ENCODE data around the gene DYNLT2. TPM values are rescaled to one million over a fixed set of nuclear protein-coding genes. Genes with fewer than 3 reads are reported as not detected.

The DYNLT2 gene
- total and polyA plus RNA-seq, 2 of the 13 experiments (the other 11 are each of a cell fraction or from before 2014, with no cell fraction given), result 2.1 to 4.3 TPM

DNA sequence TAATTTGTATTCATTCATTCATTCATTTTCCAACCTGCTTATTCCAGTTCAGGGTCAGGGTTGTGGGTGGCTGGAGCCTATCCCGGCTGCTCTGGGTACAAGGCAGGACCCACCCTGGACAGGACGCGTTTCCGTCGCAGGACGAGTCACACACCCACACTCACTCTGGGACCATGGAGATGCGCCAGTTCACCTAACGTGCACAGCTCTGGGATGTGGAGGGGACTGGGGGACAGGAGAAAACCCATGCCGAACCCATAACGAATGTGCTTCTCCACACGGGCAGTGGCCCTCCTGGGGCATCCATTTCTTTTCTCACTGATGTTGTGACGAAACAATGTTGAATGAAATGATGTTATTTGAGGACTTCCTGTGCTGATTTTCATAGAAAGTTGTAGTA, 26.5 kb upstream of the DYNLT2 start:
- FAIRE-seq, result no peak
- Histone ChIP-seq H3K27me3 (ENCODE audit: control insufficient read depth in 1 of 2, insufficient read depth in 2 of 2, low read length in 2 of 2) (no peaks in the 10 kb centered on the region), H3K9ac (ENCODE audit: insufficient read depth, low read depth, low read length) (no peak overlapping the region), H3K4me3 (replicated peaks in 1 of 3; ENCODE audit: insufficient read depth in 1 of 3, low read depth in 2 of 3, low read length in 3 of 3) (no peak overlapping the region), H3K79me2 (ENCODE audit: insufficient read depth, low read length) (no peaks in the 10 kb centered on the region), H4K20me1 (ENCODE audit: insufficient read depth, low read length) (no peaks in the 10 kb centered on the region), H2AFZ (ENCODE audit: low read length) (no peak overlapping the region), H3K36me3 (replicated peaks in 1 of 2; ENCODE audit: control insufficient read depth in 1 of 2, insufficient read depth in 2 of 2, low read length in 2 of 2) (no peaks in the 10 kb centered on the region), H3K9me3 (ENCODE audit: low read length) (no peaks in the 10 kb centered on the region), H3K27ac (ENCODE audit: extremely low read length, insufficient read depth, low read length) (no peak overlapping the region), H3K4me1 (ENCODE audit: insufficient read depth, low read length) (peaks cover 20% of the 10 kb centered on the region), H3K4me2 (ENCODE audit: low read depth, low read length) (no peak overlapping the region)
- ATAC-seq, result no peak
- TF ChIP-seq NFE2L2 (IDR thresholded peaks at IDR 0.05; ENCODE audit: low read length) (no peak), RXRB (CRISPR knock-in tag; IDR thresholded peaks at IDR 0.05; ENCODE audit: borderline replicate concordance) (no peak), POLR2G (IDR thresholded peaks at IDR 0.05; ENCODE audit: low read depth, low read length) (no peak), ZFP37 (CRISPR knock-in tag; IDR thresholded peaks at IDR 0.05; ENCODE audit: borderline replicate concordance) (no peak), IKZF4 (CRISPR knock-in tag; IDR thresholded peaks at IDR 0.05; ENCODE audit: borderline replicate concordance, low read depth, not compliant biosample characterization) (no peak), ZNF737 (CRISPR knock-in tag; IDR thresholded peaks at IDR 0.05; ENCODE audit: borderline replicate concordance) (no peak), HOXA7 (CRISPR knock-in tag; IDR thresholded peaks at IDR 0.05) (no peak), ZNF782 (CRISPR knock-in tag; IDR thresholded peaks at IDR 0.05; ENCODE audit: borderline replicate concordance) (no peak), ZNF761 (CRISPR knock-in tag; conservative IDR thresholded peaks at IDR 0.05) (no peak), ZFP90 (CRISPR knock-in tag; IDR thresholded peaks at IDR 0.05; ENCODE audit: borderline replicate concordance) (no peak), ELF4 (CRISPR knock-in tag; IDR thresholded peaks at IDR 0.05; ENCODE audit: borderline replicate concordance) (no peak)
- TF ChIP-seq, protein P1, sequence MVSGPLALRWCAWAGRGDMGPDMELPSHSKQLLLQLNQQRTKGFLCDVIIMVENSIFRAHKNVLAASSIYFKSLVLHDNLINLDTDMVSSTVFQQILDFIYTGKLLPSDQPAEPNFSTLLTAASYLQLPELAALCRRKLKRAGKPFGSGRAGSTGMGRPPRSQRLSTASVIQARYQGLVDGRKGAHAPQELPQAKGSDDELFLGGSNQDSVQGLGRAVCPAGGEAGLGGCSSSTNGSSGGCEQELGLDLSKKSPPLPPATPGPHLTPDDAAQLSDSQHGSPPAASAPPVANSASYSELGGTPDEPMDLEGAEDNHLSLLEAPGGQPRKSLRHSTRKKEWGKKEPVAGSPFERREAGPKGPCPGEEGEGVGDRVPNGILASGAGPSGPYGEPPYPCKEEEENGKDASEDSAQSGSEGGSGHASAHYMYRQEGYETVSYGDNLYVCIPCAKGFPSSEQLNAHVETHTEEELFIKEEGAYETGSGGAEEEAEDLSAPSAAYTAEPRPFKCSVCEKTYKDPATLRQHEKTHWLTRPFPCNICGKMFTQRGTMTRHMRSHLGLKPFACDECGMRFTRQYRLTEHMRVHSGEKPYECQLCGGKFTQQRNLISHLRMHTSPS (CRISPR knock-in tag; IDR thresholded peaks at IDR 0.05; ENCODE audit: low read depth), result no peak
- TF ChIP-seq, protein P2, sequence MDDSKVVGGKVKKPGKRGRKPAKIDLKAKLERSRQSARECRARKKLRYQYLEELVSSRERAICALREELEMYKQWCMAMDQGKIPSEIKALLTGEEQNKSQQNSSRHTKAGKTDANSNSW (CRISPR knock-in tag; IDR thresholded peaks at IDR 0.05; ENCODE audit: borderline replicate concordance), result no peak
- no peak for DNase-seq (ENCODE audit: low spot score)
- in situ Hi-C loops (cut with HindIII; ENCODE audit: extremely low pct_ligation_motif_present, low pct_unique_long_range_greater_than_20kb) (no loop called here), intact Hi-C loops (cut with micrococcal nuclease; ENCODE audit: unreplicated experiment) (no loop called here)
- no TSS peak for BruUV-seq (replicated peaks)
- ChIA-PET POLR2A (interaction anchor here (0.9 to 1.2 kb wide), 2 partner anchors 12 to 26 kb away, joined by 4 read pairs; partner anchors contain the start of genes DYNLT2 and ERMARD), CTCF (ENCODE audit: low intra/inter-chr PET ratio, low total read pairs) (no interaction called here)
- 96% methylated on average over 12 of the region's 12 CpGs for WGBS (ENCODE audit: low lambda C conversion rate)

Data from HepG2 (cell line).